ENCODE measurements around the gene MCC. TPM values are rescaled to one million over a fixed set of nuclear protein-coding genes. Genes with fewer than 3 reads are reported as not detected.

Gene MCC
- total RNA-seq, 1 donor from 2014 or later: 2.5 TPM

DNA sequence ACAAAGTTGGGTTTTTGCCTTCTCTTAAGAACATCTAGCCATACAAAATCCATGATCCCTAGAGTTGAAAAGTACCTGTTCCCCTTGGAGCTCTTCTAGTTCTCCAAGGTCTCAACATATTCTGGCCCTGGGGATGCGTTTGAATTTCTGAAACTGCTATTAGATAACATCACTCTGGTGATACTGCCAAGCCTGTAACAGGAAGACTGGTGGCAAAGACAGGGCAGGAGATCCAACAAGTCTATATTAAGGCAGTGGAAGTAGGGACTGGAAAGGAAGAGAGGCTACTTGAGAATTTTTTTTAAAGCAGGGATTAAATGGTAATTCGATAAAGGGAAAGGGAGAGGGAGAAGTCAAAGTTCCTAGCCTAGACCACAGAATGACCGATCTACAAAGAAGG lies 264.9 kb downstream of the MCC start:
- Histone ChIP-seq H3K79me2 (ENCODE audit: low read depth) (no peaks in the 10 kb centered on the region), H3K9me3 (ENCODE audit: low read depth) (no peaks in the 10 kb centered on the region), H3K4me2 (no peak overlapping the region), H3K27me3 (peaks cover 9% of the 10 kb centered on the region), H2AFZ (replicated peaks) (no peak overlapping the region), H3K4me3 (no peak overlapping the region), H3K9ac (no peak overlapping the region), H3K4me1 (no peaks in the 10 kb centered on the region), H4K20me1 (ENCODE audit: low read depth) (no peaks in the 10 kb centered on the region), H3K27ac (no peak overlapping the region), H3K36me3 (no peaks in the 10 kb centered on the region), H3F3A (ENCODE audit: low read depth) (no peaks in the 10 kb centered on the region)
- no peak for DNase-seq (ENCODE audit: low spot score)
- Mint-ChIP-seq H3K27me3 (ENCODE audit: insufficient read depth, low read depth) (peaks cover 2% of the 10 kb centered on the region), H3K36me3 (peaks cover 1% of the 10 kb centered on the region), H3K4me1 (peaks cover 14% of the 10 kb centered on the region), H3K9me3 (peaks cover 7% of the 10 kb centered on the region), H3K27ac (no peak overlapping the region), H3K4me3 (no peak overlapping the region)
- TF ChIP-seq, protein P1, sequence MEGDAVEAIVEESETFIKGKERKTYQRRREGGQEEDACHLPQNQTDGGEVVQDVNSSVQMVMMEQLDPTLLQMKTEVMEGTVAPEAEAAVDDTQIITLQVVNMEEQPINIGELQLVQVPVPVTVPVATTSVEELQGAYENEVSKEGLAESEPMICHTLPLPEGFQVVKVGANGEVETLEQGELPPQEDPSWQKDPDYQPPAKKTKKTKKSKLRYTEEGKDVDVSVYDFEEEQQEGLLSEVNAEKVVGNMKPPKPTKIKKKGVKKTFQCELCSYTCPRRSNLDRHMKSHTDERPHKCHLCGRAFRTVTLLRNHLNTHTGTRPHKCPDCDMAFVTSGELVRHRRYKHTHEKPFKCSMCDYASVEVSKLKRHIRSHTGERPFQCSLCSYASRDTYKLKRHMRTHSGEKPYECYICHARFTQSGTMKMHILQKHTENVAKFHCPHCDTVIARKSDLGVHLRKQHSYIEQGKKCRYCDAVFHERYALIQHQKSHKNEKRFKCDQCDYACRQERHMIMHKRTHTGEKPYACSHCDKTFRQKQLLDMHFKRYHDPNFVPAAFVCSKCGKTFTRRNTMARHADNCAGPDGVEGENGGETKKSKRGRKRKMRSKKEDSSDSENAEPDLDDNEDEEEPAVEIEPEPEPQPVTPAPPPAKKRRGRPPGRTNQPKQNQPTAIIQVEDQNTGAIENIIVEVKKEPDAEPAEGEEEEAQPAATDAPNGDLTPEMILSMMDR (IDR thresholded peaks at IDR 0.05): no peak
- TF ChIP-seq EZH2phosphoT487 (IDR thresholded peaks at IDR 0.05): no peak
- TF ChIP-seq EZH2 (IDR thresholded peaks at IDR 0.05): no peak

DNA sequence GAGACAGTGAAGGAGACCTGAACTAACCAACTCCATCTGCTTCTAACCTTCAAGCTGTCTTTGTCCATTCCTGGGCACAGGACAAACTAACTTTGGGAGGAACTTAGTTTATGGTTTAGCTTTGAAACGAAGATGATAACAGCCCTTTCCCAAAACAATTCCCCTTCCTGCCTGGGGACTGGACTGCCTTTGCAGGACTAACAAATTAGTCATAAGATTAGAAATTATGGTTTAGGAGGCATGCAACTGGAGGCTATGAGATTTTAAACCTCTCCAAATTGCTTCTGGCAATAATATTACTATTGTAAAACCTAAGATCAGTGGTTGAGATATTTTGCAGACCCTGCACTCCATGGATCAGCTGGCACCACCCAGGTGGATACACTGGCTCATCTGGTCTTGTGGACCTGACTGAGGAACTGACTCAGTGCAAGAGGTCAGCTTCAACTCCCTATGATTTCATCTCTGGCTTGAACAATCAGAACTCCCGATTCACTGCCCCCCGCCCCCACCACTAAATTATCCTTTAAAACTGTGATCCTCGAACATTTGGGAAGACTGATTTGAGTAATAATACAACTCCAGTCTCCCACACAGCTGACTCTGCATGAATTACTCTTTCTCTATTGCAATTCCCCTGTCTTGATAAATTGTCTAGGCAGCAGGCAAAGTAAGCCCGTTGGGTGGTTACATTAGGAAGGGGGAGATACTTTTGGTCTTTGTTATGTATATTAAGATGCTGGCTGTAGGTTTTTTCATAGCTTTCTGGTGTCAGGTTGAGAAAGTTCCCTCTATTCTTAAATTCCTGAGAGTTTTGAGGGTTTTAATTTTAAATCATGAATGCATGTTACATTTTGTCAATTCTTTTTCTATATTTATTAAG lies 266.7 kb downstream of the MCC start:
- H3K4me2 ChIP-seq: no peak overlapping the region
- H3K4me1 Mint-ChIP-seq: peaks cover 26% of the 10 kb centered on the region
- peaks cover 2% of the 10 kb centered on the region for H3K27me3 Mint-ChIP-seq (ENCODE audit: insufficient read depth, low read depth)
- H3K4me1 ChIP-seq: peaks cover 8% of the 10 kb centered on the region
- H3K27ac ChIP-seq: no peak overlapping the region
- H3K27ac Mint-ChIP-seq: no peak overlapping the region
- H2AFZ ChIP-seq (replicated peaks): no peak overlapping the region
- TF ChIP-seq EZH2 (IDR thresholded peaks at IDR 0.05): no peak
- TF ChIP-seq, protein P1 (IDR thresholded peaks at IDR 0.05): no peak
- TF ChIP-seq EZH2phosphoT487 (IDR thresholded peaks at IDR 0.05): no peak
- H3K79me2 ChIP-seq (ENCODE audit: low read depth): no peaks in the 10 kb centered on the region
- no peak for DNase-seq (ENCODE audit: low spot score)
- H3K9ac ChIP-seq: no peak overlapping the region
- no peaks in the 10 kb centered on the region for H3F3A ChIP-seq (ENCODE audit: low read depth)
- H4K20me1 ChIP-seq (ENCODE audit: low read depth): no peaks in the 10 kb centered on the region
- H3K27me3 ChIP-seq: peaks cover 26% of the 10 kb centered on the region
- H3K4me3 ChIP-seq: no peak overlapping the region
- no peaks in the 10 kb centered on the region for H3K9me3 ChIP-seq (ENCODE audit: low read depth)
- no peaks in the 10 kb centered on the region for H3K36me3 ChIP-seq
- H3K36me3 Mint-ChIP-seq: peaks cover 1% of the 10 kb centered on the region
- no peak overlapping the region for H3K4me3 Mint-ChIP-seq
- peaks cover 7% of the 10 kb centered on the region for H3K9me3 Mint-ChIP-seq

DNA sequence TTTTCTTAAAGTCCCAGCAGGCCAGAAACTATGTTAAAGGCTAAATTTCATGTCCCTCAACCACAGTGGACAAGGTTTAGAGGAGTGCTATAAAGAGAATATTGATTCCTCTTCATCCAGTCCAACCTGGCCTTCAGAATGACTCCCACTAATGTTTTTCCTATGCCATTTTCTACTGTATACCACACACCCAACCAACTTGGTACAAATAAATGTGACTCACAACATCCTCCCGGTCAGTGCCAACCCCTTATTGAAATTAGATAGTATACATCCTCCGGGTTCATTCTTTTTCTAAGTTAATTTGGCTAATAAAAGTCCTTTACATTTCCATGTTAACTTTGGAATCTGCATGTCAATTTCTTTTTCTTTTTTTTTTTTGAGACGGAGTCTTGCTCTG lies 268.6 kb downstream of the MCC start:
- Histone ChIP-seq H3K4me1 (peaks cover 25% of the 10 kb centered on the region), H3F3A (ENCODE audit: low read depth) (peaks cover 7% of the 10 kb centered on the region), H3K4me2 (no peak overlapping the region), H3K27me3 (peaks cover 45% of the 10 kb centered on the region), H3K9ac (no peak overlapping the region), H3K36me3 (no peaks in the 10 kb centered on the region), H4K20me1 (ENCODE audit: low read depth) (peaks cover 11% of the 10 kb centered on the region), H2AFZ (replicated peaks) (no peak overlapping the region), H3K79me2 (ENCODE audit: low read depth) (no peaks in the 10 kb centered on the region), H3K27ac (no peak overlapping the region), H3K9me3 (ENCODE audit: low read depth) (no peaks in the 10 kb centered on the region), H3K4me3 (no peak overlapping the region)
- TF ChIP-seq, protein P1 (IDR thresholded peaks at IDR 0.05): no peak
- TF ChIP-seq EZH2phosphoT487 (IDR thresholded peaks at IDR 0.05) (no peak), EZH2 (IDR thresholded peaks at IDR 0.05) (no peak)
- Mint-ChIP-seq H3K36me3 (peaks cover 1% of the 10 kb centered on the region), H3K27ac (no peak overlapping the region), H3K4me1 (peaks cover 39% of the 10 kb centered on the region), H3K4me3 (no peak overlapping the region), H3K9me3 (peaks cover 7% of the 10 kb centered on the region), H3K27me3 (ENCODE audit: insufficient read depth, low read depth) (peaks cover 4% of the 10 kb centered on the region)
- DNase-seq (ENCODE audit: low spot score): no peak
